Effector memory CD8-positive, alpha-beta T cell (primary cell): ENCODE results near the gene SPOCK2.

Experiments
- ATAC-seq: fragments of 150-1000 bp; cut with Tn5 transposase; replicated peaks from 2 replicates; pipeline ENCODE4 v1.10.0; 2021; ENCODE audit warnings: mild to moderate bottlenecking, moderate library complexity
- DNase-seq, 3 experiments: peaks; one replicate each; pipeline ENCODE4 v3.0.0; 2021
- H3K27ac Mint-ChIP-seq, 2 donors: one replicate each; pipeline ENCODE4 v1.8.0; 2022; ENCODE audit warnings: mild to moderate bottlenecking in 2 of 2, mixed read lengths in 2 of 2, moderate library complexity in 2 of 2
- H3K27me3 Mint-ChIP-seq, 2 donors: one replicate each; pipeline ENCODE4 v1.8.0; 2022; ENCODE audit warnings: mixed read lengths in 2 of 2
- H3K36me3 Mint-ChIP-seq: one replicate; pipeline ENCODE4 v1.8.0; 2022; ENCODE audit warnings: mild to moderate bottlenecking, moderate library complexity, mixed read lengths; ENCODE audit not compliant: insufficient read depth
- H3K4me1 Mint-ChIP-seq, 2 donors: one replicate each; pipeline ENCODE4 v1.8.0; 2022; ENCODE audit warnings: low read depth in 2 of 2, mixed read lengths in 2 of 2
- H3K4me3 Mint-ChIP-seq, 2 donors: one replicate each; pipeline ENCODE4 v1.8.0; 2022; ENCODE audit warnings: mild to moderate bottlenecking in 2 of 2, mixed read lengths in 2 of 2, moderate library complexity in 2 of 2
- H3K9me3 Mint-ChIP-seq, 2 donors: one replicate each; pipeline ENCODE4 v1.8.0; 2022; ENCODE audit warnings: mixed read lengths in 2 of 2

Gene SPOCK2

DNA sequence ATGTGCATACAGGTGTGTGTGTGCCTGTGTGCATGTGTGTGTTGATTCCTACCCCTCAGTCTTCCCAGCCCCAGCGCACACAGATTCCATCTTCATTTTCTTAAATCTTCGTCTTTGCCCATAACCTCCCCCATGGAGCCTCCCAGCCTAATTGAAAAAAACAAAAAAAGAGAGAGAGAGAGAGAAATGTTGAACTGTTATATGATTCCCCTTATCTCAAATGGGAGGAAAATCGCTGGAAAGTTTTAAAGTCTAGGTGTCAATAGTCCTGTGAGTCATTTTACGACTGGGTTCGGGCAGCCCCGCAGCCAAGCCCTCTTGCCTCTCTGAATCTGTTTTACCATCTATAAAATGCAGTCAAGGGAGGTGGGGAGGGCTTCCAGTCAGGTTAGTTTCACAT lies 60.9 kb downstream of the SPOCK2 start:
- ATAC-seq (no peak), DNase-seq (no peak)
- H3K27me3 Mint-ChIP-seq = peaks cover 47 to 68% of the 10 kb centered on the region in 2 donors
- no peaks in the 10 kb centered on the region for H3K9me3 Mint-ChIP-seq
- H3K4me1 Mint-ChIP-seq = no peaks in the 10 kb centered on the region
- no peaks in the 10 kb centered on the region for H3K36me3 Mint-ChIP-seq
- no peak overlapping the region for H3K27ac Mint-ChIP-seq
- no peak overlapping the region for H3K4me3 Mint-ChIP-seq

DNA sequence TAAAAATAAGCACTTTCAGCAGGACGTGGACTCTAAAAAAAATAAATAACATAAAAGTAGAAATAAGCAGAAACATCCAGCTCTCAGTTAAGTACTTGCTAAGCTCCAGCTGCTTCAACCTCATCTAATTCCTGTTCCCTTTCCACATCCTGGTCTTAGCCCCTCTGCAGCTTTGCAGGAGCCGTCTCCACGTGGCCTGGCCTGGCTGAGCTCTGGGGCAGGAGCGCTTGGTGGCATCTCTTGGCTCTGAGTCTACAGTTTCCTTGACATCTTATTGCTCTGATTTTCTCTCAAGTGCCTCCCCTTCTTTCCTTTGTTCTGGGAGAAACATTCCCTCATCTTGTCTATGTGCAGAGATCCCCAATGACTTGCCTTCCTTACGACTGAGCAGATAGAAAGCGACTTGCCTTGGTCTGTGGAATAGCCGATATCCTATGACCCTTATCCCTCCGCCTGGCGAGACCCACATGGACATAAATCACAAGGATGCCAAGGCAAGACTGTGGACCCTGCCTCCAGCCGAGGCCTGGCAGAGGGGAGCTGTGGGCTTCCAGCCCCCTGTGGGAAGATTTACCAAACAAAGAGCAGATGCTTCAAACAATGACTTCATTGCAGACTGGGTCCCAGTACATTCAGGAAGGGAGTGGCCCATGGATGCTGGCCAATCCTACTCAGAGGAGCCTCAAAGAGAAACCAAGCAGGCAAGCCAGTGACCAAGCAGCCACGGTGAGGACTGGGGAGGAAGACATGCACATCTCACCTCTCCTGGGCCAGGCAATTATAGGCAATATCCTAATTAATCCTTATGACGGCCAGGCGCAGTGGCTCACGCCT lies 61.9 kb downstream of the SPOCK2 start:
- Mint-ChIP-seq H3K27me3 (peaks cover 38 to 58% of the 10 kb centered on the region in 2 donors), H3K4me1 (no peaks in the 10 kb centered on the region), H3K27ac (no peak overlapping the region), H3K4me3 (no peak overlapping the region), H3K36me3 (no peaks in the 10 kb centered on the region), H3K9me3 (no peaks in the 10 kb centered on the region)
- ATAC-seq (no peak), DNase-seq (no peak)

DNA sequence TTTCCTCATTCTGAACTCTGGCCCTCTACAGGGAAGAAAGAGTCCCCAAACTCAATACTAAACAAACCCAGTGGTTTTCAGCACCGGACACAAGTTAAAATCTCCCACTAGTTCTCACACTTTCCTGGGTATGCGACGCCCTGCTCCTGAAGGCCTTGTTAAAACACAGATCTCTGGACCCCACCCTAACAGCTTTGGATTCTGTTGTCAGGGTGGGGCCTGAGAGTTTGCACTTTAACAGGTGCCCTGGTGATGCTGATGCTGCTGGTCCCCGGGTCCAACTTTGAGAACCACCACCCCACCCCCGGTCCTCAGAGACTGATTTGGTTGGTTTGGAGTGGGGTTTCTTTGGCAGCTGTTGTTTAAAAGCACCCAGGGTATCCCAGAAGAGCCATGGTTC lies 62.5 kb downstream of the SPOCK2 start:
- DNase-seq (no peak), ATAC-seq (no peak)
- Mint-ChIP-seq H3K27me3 (peaks cover 37 to 51% of the 10 kb centered on the region in 2 donors), H3K36me3 (no peaks in the 10 kb centered on the region), H3K27ac (no peak overlapping the region), H3K4me3 (no peak overlapping the region), H3K4me1 (peaks cover 4% of the 10 kb centered on the region in 2 donors), H3K9me3 (no peaks in the 10 kb centered on the region)

DNA sequence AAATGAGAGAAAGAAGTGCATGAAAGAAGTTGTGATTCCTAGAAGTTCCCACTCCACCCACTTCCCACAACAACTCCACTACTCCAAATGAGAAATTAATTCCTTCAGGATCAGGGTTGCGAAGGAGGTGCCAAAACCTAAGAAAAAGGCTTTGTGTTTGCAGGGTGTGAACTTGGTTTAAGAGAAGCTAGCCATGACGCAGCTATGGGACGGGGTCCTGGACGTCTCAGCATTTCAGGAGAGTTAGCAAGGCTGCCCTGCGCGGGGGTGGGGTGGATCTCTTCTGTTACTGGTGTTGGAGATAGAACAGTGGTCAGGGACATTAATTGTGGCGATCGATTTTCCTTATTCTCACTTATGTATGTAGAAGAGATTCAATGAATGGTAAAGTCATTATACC lies 63.0 kb downstream of the SPOCK2 start:
- Mint-ChIP-seq H3K27me3 (peaks cover 33 to 47% of the 10 kb centered on the region in 2 donors), H3K36me3 (no peaks in the 10 kb centered on the region), H3K4me1 (peaks cover 4 to 5% of the 10 kb centered on the region in 2 donors), H3K27ac (no peak overlapping the region), H3K9me3 (no peaks in the 10 kb centered on the region), H3K4me3 (no peak overlapping the region)
- ATAC-seq = no peak
- DNase-seq = no peak

DNA sequence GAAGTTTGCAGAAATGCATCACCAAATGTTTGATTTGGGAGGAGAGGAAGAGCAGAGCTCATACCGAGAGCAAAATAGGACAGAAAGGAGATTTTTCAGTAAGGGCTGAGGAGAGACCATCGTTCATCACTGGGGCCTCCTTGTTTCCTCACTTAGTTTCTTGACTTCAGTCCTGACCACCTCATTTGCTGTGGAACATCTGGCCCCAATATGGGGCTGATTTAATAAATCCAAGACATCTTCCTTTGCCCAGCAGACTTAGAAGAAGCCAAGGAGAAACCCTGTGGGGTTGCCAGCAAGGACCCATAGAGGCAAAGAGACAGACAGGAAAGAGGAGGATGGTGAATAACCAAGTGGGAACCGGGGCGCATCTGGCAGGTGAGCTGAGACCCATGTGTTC lies 63.8 kb downstream of the SPOCK2 start:
- H3K36me3 Mint-ChIP-seq = no peaks in the 10 kb centered on the region
- peaks cover 25 to 39% of the 10 kb centered on the region in 2 donors for H3K27me3 Mint-ChIP-seq
- H3K27ac Mint-ChIP-seq = no peak overlapping the region
- no peak for DNase-seq
- no peaks in the 10 kb centered on the region for H3K9me3 Mint-ChIP-seq
- ATAC-seq = no peak
- no peak overlapping the region for H3K4me3 Mint-ChIP-seq
- H3K4me1 Mint-ChIP-seq = peaks cover 4 to 5% of the 10 kb centered on the region in 2 donors

DNA sequence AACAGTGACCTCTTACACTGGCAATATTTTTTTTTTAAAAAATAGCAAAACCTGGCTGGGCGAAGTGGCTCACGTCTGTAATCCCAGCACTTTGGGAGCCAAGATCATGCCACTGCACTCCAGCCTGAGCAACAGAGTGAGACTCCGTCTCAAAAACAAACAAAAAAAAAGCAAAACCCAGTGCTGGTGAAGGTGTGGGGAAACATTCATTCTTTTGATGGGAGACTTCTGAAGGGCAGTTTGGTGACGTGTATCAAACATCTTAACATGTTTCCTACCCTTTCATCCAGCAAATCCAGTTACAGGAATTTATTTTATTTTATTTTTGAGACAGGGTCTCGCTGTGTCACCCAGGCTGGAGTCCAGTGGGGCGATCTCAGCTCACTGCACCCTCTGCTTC lies 66.1 kb downstream of the SPOCK2 start:
- Mint-ChIP-seq H3K4me1 (peaks cover 4 to 5% of the 10 kb centered on the region in 2 donors), H3K27ac (no peak overlapping the region), H3K9me3 (no peaks in the 10 kb centered on the region), H3K36me3 (no peaks in the 10 kb centered on the region), H3K27me3 (peaks cover 15 to 29% of the 10 kb centered on the region in 2 donors), H3K4me3 (no peak overlapping the region)
- no peak for DNase-seq
- ATAC-seq = no peak

DNA sequence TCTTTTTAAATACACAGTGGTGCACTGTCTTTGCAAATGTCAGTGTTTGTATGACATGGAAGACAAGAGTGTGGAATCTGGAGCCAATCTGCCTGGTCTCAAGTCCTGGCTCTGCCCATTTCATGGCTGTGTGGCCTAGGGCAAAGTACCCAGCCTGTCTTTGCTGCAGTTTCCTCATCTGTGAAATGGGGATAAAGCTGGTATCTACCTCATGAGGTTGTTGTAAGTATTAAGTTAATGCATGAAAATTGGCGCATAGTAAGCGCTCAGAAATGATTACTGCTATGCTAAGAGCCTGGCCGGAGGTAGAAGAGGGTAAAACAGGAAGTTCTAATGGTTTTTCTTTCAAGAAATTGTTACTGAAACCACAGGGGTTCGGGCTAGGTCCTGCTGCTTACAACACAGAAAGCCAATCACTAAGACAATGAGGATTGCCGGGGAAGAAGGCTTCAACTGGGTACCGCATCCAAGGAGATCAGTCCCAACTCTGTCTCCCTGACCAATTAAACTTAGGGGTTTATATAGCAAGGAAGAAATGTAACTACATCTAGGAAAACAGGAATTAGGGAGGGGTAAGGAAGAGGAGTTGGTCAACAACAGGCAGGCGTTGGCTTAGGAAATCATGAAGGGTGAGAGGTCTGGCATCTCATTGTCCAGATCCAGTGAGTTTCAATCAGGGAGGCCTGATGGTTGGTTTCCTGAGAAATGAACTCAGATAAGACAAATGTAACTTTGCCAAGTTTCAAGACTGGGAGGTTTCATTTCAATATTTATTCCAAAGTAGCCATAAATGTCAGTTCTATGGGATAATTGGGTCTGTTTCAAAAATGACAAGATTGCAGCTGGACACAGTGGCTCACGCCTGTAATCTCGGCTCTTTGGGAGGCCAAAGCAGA lies 67.2 kb downstream of the SPOCK2 start:
- no peak for ATAC-seq
- Mint-ChIP-seq H3K4me3 (no peak overlapping the region), H3K4me1 (peaks cover 4 to 5% of the 10 kb centered on the region in 2 donors), H3K36me3 (no peaks in the 10 kb centered on the region), H3K9me3 (no peaks in the 10 kb centered on the region), H3K27me3 (peaks cover 14 to 32% of the 10 kb centered on the region in 2 donors), H3K27ac (peak overlapping the region in 1 of 2 donors; percentile 72)
- DNase-seq = no peak

DNA sequence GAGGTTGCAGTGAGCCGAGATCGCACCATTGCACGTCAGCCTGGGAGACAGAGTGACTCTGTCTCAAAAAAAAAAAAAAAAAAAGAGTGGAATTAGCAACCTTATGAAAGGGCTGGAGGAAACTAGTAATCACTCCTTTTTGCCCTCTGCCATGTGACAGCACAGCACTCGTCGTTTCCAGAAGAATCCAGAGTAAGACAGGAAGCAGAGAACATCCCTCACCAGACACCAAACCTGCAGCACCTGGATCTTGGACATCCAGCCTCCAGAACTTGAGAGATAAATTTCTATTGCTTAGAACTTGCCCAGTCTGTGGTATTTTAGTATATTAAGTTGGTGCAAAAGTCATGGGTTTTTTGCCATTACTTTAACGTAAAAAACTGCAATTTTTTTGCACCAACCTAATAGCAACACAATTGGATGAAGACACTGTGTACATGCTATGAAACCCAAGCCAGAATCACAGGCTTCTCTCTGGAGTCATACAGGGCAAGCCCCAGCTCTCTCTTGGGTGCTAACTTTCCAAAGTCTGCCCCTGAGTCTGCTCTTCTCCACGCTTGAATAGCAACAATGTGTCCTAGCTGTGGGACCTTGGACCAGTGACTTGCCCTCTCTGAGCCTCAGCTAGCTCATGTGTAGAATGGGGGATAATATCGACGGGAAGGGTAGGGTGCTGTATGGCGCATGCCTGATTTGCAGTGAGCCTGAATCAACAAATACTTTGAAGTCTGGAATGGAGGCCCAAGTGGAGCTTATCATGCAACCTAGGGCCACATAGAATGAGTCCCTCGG lies 69.1 kb downstream of the SPOCK2 start:
- no peak overlapping the region for H3K27ac Mint-ChIP-seq
- DNase-seq = no peak
- no peak overlapping the region for H3K4me3 Mint-ChIP-seq
- no peak for ATAC-seq
- peaks cover 14 to 31% of the 10 kb centered on the region in 2 donors for H3K27me3 Mint-ChIP-seq
- peaks cover 4 to 5% of the 10 kb centered on the region in 2 donors for H3K4me1 Mint-ChIP-seq
- no peaks in the 10 kb centered on the region for H3K36me3 Mint-ChIP-seq
- no peaks in the 10 kb centered on the region for H3K9me3 Mint-ChIP-seq

DNA sequence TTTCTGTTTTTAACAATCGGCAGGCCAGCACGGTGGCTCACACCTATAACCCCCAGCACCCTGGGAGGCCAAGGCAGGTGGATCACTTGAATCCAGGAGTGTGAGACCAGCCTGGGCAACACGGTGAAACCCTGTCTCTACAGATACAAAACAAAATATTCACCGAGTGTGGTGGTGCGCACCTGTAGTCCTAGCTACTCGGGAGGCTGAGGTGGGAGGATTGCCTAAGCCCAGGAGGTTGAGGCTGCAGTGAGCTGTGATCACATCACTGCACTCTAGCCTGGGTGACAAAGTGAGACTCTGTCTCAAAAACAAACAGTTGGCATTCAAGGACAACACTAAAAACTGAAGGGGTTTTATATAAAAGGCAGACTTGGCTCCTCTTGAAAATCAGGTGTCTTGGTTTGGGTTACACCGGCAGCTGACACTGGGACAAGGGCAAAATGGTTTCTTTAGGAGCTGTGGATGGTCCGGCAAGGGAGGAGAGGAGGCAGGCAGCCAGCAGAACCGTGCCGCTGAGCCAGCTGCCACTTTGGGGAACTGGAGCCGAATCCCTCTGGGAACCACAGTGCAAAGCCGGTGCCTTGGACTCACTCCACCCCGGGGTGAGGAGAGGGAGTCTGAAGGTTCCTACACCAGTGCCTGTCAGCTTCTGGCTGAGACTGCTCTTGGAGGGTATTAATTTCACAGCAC lies 71.6 kb downstream of the SPOCK2 start:
- H3K27me3 Mint-ChIP-seq = peaks cover 14 to 41% of the 10 kb centered on the region in 2 donors
- peaks cover 4 to 5% of the 10 kb centered on the region in 2 donors for H3K4me1 Mint-ChIP-seq
- no peak overlapping the region for H3K4me3 Mint-ChIP-seq
- no peaks in the 10 kb centered on the region for H3K9me3 Mint-ChIP-seq
- no peak overlapping the region for H3K27ac Mint-ChIP-seq
- ATAC-seq (no peak), DNase-seq (no peak)
- H3K36me3 Mint-ChIP-seq = no peaks in the 10 kb centered on the region

DNA sequence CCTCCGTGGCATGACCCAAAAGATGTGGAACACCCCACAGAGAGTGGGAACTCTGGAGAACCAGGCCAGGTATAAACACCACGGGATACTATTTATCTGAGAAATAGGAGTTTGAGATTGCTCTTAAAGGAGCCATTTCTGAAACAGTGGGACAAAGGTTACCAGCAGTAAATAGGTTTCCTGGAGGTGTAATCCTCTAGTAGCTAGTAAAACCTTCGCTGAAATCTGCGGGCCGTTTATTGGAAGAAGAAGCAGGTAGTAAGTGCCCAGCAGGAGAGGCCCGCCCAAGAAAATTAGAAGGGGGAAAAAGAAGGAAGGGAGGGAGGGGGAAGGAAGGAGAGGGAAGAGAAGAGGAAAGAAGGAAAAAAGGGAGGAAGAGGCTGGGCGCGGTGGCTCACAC lies 72.5 kb downstream of the SPOCK2 start:
- no peak overlapping the region for H3K4me3 Mint-ChIP-seq
- no peak overlapping the region for H3K27ac Mint-ChIP-seq
- peaks cover under 1 to 2% of the 10 kb centered on the region in 2 donors for H3K4me1 Mint-ChIP-seq
- peaks cover 8 to 41% of the 10 kb centered on the region in 2 donors for H3K27me3 Mint-ChIP-seq
- no peaks in the 10 kb centered on the region for H3K9me3 Mint-ChIP-seq
- no peaks in the 10 kb centered on the region for H3K36me3 Mint-ChIP-seq
- ATAC-seq = no peak
- no peak for DNase-seq

DNA sequence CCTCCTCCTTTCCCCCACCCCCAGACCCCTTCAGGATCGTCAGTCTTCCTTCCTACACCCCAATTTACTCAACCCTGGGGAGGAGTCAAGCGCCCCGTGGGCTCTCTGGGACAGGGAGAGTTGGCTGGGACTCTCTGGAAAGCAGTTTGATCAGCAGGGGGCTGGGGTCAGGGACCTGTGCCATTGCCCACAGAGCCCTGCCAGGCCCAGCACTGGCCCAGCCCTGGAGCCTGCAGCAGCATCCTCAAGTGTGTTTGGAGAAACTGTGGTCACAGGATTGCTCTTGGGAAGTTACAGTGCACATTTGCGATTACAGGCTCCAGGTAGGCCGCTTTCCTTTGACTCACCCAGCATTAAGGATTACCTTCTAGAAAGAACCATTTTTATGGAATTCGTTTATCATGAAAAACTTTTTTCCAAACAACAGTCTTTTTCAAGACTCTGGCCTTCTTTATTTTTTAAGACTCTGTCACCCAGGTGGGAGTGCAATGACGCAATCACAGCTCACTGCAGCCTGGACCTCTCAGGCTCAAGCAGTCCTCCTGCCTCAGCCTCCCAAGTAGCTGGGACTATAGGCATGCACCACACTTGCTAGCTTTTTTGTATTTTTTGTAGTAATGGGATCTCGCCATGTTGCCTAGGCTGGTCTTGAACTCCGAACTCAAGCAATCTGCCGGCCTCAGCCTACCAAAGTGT lies 73.4 kb downstream of the SPOCK2 start:
- no peak for DNase-seq
- Mint-ChIP-seq H3K27me3 (peaks cover 8 to 41% of the 10 kb centered on the region in 2 donors), H3K27ac (no peak overlapping the region)

DNA sequence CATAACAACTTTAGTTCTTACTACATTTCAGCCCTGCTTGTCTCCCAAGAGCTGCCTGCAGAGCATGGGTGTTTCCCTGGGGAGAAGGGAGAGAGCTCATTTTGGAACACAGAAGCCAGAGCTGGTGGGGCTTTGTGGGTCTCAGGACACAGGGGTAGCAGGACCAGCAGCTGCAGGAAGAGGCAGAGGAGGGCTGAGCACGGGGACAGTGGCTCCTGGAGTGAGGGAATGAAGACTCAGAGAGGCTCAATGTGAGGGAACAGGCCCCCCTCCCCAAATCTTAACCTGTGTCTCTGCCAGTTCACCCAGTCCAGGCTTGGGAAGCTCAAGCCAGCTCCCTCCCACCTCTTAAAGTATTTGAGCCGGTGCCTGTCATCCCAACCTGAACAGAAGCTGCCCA lies 74.2 kb downstream of the SPOCK2 start:
- H3K27ac Mint-ChIP-seq = no peak overlapping the region
- peaks cover 8 to 41% of the 10 kb centered on the region in 2 donors for H3K27me3 Mint-ChIP-seq
- DNase-seq (no peak), ATAC-seq (no peak)
- peaks cover 0 to 2% of the 10 kb centered on the region in 2 donors for H3K4me1 Mint-ChIP-seq
- H3K4me3 Mint-ChIP-seq = no peak overlapping the region
- no peaks in the 10 kb centered on the region for H3K9me3 Mint-ChIP-seq
- H3K36me3 Mint-ChIP-seq = no peaks in the 10 kb centered on the region

More for the DNA sequence above, 73.4 kb downstream of the SPOCK2 start:
- no peaks in the 10 kb centered on the region for H3K36me3 Mint-ChIP-seq
- H3K4me1 Mint-ChIP-seq = peaks cover 0 to 2% of the 10 kb centered on the region in 2 donors
- no peaks in the 10 kb centered on the region for H3K9me3 Mint-ChIP-seq
- no peak for ATAC-seq
- no peak overlapping the region for H3K4me3 Mint-ChIP-seq
